ENCODE data around the gene CCDC82.

The CCDC82 gene

GRCh38 chr11:96365493-96365892, 24.2 kb downstream of the CCDC82 start:
- no peak for DNase-seq

- no peak for DNase-seq
Observed at GRCh38 chr11:96361778-96362177, 27.9 kb downstream of the CCDC82 start.

GRCh38 chr11:96358321-96358720, 31.4 kb downstream of the CCDC82 start:
- DNase-seq: no peak

GRCh38 chr11:96357794-96358193, 31.9 kb downstream of the CCDC82 start:
- no peak for DNase-seq

GRCh38 chr11:96356848-96357247, 32.9 kb downstream of the CCDC82 start:
- no peak for DNase-seq

- peak; percentile 91 for DNase-seq
Observed at GRCh38 chr11:96342961-96343711, 46.6 kb downstream of the CCDC82 start, which contains the start of gene MAML2. MAML2 (minus strand) TSS chr11:96343195; CDS start chr11:96341895, 1,300 bp downstream.

- peak; percentile 44 for DNase-seq
Observed at GRCh38 chr11:96342014-96342960, 47.4 kb downstream of the CCDC82 start.

GRCh38 chr11:96341211-96342013, 48.3 kb downstream of the CCDC82 start:
- peak; percentile 46 for DNase-seq

GRCh38 chr11:96340555-96340885, 49.2 kb downstream of the CCDC82 start:
- DNase-seq: no peak

- no peak for DNase-seq
Observed at GRCh38 chr11:96339706-96340554, 49.8 kb downstream of the CCDC82 start.

GRCh38 chr11:96338910-96339705, 50.6 kb downstream of the CCDC82 start:
- peak; percentile 55 for DNase-seq

GRCh38 chr11:96337541-96338431, 51.9 kb downstream of the CCDC82 start:
- DNase-seq: no peak

- DNase-seq: no peak
Observed at GRCh38 chr11:96335388-96335787, 54.3 kb downstream of the CCDC82 start.

- no peak for DNase-seq
Observed at GRCh38 chr11:96334219-96334618, 55.5 kb downstream of the CCDC82 start.

- no peak for DNase-seq
Observed at GRCh38 chr11:96333191-96333719, 56.5 kb downstream of the CCDC82 start.

- no peak for DNase-seq
Observed at GRCh38 chr11:96332126-96332771, 57.5 kb downstream of the CCDC82 start.

GRCh38 chr11:96331699-96332116, 58.0 kb downstream of the CCDC82 start:
- no peak for DNase-seq

GRCh38 chr11:96330511-96330859, 59.2 kb downstream of the CCDC82 start:
- DNase-seq: no peak
